ENCODE data around the gene MOSMO.

MOSMO gene

DNA sequence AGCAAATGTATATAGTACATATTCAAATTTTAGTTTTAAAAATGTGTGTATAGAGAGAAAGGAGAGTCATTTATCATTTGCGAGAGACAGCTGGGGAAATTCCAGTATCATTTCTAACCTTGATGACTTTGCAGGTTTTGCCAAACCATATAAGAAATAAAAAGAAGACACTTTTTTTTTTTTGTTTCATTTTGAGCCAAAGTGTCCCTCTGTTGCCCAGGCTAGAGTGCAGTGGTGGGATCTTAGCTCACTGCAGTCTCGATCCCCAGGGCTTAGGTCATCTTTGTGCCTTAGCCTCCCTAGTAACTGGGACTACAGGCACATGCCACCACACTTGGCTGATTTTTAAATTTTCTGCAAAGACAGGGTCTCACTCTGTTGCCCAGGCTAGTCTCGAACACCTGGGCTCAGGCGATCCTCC is 46.0 kb downstream of the MOSMO start:
- no peak for DNase-seq

DNA sequence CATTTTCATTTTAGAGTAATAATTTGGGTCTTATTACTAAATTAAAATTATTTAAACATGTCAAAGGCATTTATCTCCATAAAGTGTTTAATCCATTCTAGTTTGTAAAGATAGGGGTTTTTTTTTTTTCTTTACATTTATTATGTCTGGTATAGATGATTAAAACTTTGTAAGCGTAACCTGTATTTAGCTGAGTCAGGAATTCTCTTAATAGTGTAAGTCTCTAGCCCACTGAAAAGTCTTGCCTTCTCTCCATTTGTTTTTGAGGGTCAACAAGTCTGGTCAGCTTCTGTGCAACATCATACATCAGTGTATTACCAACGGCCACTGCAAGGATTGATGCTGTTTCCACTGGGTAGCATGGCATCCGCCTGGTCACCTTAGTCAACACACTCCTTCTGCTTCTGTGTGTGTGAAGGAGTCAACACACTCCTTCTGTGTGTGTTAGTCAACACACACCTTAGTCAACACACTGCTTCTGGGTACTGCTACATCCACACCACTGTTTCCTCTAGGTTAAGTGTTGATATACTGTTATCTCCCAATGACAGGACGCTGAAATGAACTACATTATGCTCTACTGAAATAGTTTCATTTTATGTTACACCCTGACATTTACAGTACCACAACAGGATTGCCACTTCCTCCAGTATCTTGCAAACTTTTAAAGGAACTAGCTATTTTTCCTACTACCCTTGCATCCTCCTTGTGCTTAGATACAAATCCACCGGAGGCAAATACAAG is 47.1 kb downstream of the MOSMO start:
- DNase-seq = no peak

GRCh38 chr16:22055881-22056280 is 48.0 kb downstream of the MOSMO start:
- DNase-seq = no peak

DNA sequence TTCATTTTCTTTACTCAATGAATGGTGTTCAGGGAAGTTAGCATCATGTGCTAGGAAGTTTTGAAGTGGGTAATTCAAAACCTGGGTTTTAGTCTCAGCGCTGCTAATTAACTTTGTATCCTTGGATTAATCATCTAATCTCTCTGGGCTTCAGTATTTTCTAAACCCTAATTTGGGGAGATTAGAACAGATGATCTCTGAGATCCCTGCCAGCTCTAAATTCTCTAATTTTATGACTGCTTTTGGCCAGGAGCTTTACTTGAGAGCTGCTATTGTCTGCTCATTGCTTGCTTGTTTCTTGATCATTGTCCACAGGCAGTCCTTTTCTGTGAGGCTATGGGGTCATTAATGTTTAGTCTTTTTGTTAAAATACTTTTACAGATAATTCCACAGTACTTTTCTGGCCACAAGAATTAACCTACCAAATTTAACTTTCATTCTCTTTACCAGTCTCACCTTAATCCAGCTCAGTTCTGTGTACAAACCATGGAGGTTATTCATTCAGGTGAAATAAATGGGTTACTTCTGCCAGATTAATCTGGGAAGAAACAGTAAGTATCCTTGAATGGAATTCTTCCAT is 56.1 kb downstream of the MOSMO start:
- DNase-seq = no peak

- no peak for DNase-seq
Observed at GRCh38 chr16:22065252-22065651, 57.3 kb downstream of the MOSMO start.

DNA sequence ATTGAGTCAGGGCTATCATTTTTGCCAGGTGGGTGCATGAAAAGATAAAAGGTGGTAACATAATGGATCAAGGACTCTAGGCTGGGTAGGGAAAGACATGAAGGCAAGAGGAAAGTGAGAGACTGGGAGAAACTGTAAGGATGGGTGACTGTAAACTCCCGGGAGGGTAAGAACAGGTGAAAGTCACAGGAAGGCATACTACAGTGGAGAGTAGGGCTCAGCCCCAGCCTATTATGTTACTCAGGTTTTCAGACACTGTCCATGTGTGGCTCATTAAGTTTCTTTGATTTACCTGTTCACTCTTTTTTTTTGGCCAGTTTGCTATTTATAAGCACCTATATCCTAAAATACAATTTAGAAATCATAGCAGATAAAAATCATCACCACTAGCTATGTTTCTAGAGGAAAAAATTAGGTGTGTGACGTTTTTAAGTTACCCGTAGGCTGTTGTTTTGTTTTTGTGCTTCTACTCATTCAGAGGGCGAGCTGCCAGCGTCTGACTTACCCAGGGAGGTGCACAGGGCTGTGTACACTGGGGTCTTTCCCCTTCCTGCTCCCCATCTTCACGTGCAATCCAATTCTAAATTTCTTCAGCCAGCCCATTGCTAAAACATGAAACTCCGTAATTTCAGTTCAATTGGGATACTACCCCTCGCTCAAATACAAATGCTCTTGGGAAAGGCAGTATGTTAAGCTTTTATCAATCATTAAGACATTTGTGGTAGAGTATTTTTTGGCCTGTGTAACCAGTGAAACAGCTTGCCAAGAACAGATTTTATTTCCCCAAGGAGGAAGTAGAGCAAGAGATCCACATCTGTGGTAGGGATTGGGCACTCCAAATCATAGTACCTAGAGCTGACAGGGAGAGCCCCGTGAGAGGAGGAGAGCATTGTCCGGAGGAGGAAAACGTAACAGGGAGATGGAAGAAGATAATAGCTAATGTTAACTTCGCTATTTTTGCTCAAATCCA is 62.7 kb downstream of the MOSMO start:
- no peak for DNase-seq

GRCh38 chr16:22071331-22071910 is 63.5 kb downstream of the MOSMO start:
- DNase-seq = no peak

- DNase-seq = no peak
Observed at GRCh38 chr16:22073350-22073749, 65.4 kb downstream of the MOSMO start.

- no peak for DNase-seq
Observed at GRCh38 chr16:22075043-22075757, 67.3 kb downstream of the MOSMO start.

- DNase-seq = no peak
Observed at GRCh38 chr16:22075776-22076175, 67.9 kb downstream of the MOSMO start.

DNA sequence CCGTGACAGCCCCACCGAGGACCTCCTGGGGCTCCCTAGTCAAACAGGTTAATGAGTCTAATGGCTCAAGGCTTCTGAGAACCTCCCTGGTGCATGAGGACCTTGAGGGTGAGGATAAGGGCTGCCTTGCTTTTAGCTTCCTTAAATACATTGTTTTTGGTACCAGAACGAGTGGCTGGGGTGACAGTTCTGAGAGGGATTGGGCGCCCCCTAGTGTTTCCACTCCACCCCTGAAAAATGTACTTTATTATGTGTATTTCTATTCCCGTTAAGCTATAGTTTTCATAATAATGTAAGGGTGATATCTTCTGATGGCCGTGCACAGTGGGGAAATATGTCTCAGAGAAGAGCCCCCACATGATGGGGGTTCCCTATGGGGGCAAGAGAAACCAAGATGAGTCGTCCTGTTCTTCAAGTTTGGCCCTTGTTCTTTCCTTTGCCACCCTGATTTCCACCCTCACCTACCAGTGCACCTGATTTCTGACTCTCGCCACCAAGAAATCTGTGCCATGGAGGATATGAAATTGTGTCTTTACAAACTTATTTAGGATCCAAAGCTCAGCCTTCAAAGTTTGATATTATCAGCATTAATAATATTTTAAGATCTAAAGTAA is 69.9 kb downstream of the MOSMO start:
- peak; percentile 76 to 81 for DNase-seq

DNA sequence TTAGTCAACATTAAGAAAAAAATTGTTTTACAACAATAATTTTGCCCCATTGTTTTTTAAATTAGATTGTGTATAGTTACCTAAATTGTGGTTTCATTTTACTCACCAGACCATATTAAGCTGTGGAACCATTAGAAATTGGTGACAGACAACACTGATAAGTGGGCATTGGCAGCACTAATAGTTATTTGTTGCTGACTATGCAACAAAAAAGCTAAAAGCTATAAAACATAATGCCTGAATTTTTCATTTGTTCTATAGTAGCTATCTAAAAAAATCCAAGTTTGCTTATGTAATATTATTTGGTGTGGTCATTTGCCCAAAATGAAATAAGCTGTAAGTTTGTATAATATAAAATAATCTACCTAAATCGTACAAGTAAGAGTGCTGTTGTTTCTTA is 70.7 kb downstream of the MOSMO start:
- no peak for DNase-seq

DNA sequence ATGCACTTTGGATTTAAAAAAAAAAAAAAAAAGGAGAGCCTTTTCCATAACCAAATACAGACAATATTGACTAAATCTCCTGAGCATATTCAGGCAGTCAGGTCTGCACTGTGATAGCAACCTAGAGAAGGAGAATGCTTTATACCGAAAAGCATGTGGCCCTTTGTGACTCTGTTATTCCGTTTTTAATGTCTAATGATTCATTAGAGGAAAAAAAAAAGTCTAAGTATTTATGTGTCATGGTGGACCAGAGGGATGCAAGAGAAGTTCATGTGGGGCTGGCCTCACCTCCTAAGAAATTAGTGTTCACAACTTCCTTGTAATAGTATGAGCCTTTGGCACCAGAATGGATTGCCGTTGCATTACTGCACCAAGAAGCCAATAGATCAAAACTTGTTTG is 73.1 kb downstream of the MOSMO start:
- peak in 1 of 2 experiments; percentile 21 for DNase-seq

DNA sequence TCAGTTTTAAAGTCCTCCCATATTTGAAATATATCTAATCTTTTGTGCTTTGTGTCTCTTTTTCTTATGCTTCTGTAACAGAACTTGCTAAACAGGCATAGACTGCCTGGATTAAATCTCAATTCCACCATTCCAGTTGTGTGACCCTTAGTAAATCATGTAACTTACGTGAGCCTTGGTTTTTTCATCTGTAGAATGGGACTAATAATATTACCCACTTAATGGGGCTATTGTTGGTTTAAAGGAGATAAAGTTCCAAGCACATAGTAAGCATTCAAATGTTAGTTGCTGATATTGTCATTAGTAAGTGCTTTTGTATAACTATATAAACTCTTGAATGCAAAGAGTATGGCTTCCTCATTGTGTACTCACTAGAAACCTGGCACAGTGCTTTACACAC is 78.5 kb downstream of the MOSMO start:
- no peak for DNase-seq

DNA sequence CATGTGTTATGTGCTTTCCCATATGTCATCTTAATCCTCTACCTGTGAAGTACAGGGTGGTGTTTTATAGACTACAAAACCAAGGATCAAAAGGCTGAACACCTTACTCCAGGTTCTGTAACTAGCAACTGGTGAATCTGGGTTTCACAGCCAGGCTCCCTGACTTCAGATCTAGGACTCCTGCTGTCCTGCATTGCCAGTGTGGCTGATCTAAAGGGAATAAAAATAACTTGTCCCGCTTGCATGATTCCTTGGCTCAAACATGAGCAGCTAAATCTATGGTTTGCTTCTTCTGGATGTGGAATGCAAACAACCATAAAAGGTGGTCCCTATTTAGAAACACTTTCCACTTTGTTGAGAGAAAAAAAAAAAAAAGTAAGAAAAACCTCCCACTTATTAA is 80.7 kb downstream of the MOSMO start:
- no peak for DNase-seq

- DNase-seq = no peak
Observed at GRCh38 chr16:22089910-22090309, 82.0 kb downstream of the MOSMO start.

GRCh38 chr16:22091721-22092120 is 83.8 kb downstream of the MOSMO start:
- DNase-seq = no peak

DNA sequence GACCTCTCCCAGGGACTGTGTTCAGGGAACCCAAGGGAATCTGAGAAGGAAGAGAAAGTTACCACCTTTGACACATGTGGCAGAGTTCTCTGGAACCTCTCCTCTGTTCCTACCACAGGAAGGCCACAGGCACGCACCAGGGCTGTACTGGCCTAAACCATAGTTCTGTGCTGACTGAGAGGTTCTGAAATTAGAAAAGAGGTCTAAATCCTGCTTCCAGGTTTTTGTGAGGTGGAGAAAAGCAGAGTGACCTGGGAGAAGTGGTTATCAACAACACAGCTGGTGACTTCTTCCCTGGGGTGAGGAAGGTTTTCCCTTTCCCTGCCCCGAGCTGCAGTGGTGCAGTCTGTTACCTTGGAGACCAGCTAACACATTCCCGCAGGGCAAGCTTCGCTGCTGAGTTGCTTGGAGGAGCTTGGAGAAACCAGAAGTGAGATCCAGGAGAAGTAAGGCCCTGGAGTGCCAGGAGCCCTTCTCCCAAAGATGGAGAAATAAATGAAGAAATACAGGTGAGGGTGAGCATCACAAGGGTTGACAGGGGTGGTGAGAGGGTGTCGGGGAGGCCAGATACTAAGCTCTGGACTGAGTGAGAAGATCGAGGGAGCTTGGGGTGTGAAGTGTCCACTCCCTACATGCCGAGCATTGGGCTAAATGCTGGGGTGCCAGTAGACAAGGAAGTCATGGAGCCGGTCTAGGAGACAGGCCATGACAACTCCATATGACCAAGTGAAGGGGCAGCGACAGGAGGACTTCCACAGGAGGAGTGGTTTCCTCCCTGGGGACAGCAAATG is 84.4 kb downstream of the MOSMO start, which contains the start of gene VWA3A:
Gene VWA3A (plus strand): TSS at position 399 of the 791 bp plus-strand sequence. CDS start 97 bp downstream, at position 496.
- DNase-seq = no peak

DNA sequence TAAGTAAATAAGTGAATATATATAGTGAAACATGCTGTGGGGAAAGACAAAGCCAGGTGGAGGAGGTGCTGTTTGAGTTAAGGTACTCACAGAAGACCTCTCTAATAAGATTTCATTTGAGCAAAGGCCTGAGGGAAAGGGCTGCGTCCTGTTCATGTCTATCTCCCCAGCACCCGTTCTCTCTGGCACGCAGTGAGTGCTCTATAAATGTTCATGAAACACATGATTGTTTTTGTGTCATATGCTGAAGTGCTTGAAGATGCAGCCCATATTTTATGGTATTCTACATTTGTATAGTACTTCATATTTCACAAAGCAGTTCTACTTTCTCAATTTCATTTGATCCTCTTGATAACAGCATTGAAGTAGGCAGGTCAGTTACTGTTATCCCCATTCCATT is 85.4 kb downstream of the MOSMO start:
- DNase-seq = no peak

GRCh38 chr16:22093996-22094395 is 86.1 kb downstream of the MOSMO start:
- DNase-seq = no peak
